ENCODE results near the gene KCNMA1. TPM values are rescaled to one million over a fixed set of nuclear protein-coding genes. Genes with fewer than 3 reads are reported as not detected.

The KCNMA1 gene
- total and polyA plus RNA-seq, 2 donors (not counting 1 experiment from before 2014, with no cell fraction given): 0.82 to 3.1 TPM

- H3K9ac ChIP-seq (ENCODE audit: low read length): no peak overlapping the region
- no peaks in the 10 kb centered on the region for H3K36me3 ChIP-seq (replicated peaks in 1 of 2; ENCODE audit: control extremely low read depth in 1 of 2, control insufficient read depth in 1 of 2, extremely low read depth in 1 of 2, insufficient read depth in 2 of 2, low read length in 1 of 2)
- no peak overlapping the region for H2AFZ ChIP-seq (ENCODE audit: insufficient read depth, low read depth, low read length, poor library complexity, severe bottlenecking)
- no peaks in the 10 kb centered on the region for H3K9me3 Mint-ChIP-seq (ENCODE audit: insufficient read depth)
- 78% methylated on average over 2 of the region's 2 CpGs for WGBS (ENCODE audit: insufficient coverage)
- no peaks in the 10 kb centered on the region for H4K20me1 ChIP-seq (ENCODE audit: control insufficient read depth, insufficient read depth, low read length, poor library complexity, severe bottlenecking)
- H3K4me1 Mint-ChIP-seq: no peaks in the 10 kb centered on the region
- H3K79me2 ChIP-seq (ENCODE audit: control insufficient read depth, insufficient read depth, low read length): no peaks in the 10 kb centered on the region
- no peak overlapping the region for H3K27ac ChIP-seq (ENCODE audit: low read length in 2 of 2)
- no peak for ATAC-seq (ENCODE audit: low read depth)
- no peak overlapping the region for H3K4me3 Mint-ChIP-seq
- intact Hi-C loops (cut with micrococcal nuclease): no loop called here
- no peaks in the 10 kb centered on the region for H3K4me1 ChIP-seq (ENCODE audit: control insufficient read depth in 2 of 2, insufficient read depth in 2 of 2, low read length in 2 of 2)
- H3K27me3 ChIP-seq (replicated peaks in 1 of 4; ENCODE audit: control extremely low read depth in 1 of 4, control insufficient read depth in 3 of 4, insufficient read depth in 4 of 4, low read length in 3 of 4): peaks cover 0 to 11% (median 0%) of the 10 kb centered on the region in 4 experiments
- H3K9me3 ChIP-seq (ENCODE audit: control extremely low read depth in 1 of 3, control insufficient read depth in 2 of 3, insufficient read depth in 1 of 3, low read length in 2 of 3): no peaks in the 10 kb centered on the region
- ChIA-PET CTCF (no interaction called here), POLR2A (no interaction called here)
- H3K27ac Mint-ChIP-seq: no peak overlapping the region
- DNase-seq: no peak
- TF ChIP-seq, protein P1, sequence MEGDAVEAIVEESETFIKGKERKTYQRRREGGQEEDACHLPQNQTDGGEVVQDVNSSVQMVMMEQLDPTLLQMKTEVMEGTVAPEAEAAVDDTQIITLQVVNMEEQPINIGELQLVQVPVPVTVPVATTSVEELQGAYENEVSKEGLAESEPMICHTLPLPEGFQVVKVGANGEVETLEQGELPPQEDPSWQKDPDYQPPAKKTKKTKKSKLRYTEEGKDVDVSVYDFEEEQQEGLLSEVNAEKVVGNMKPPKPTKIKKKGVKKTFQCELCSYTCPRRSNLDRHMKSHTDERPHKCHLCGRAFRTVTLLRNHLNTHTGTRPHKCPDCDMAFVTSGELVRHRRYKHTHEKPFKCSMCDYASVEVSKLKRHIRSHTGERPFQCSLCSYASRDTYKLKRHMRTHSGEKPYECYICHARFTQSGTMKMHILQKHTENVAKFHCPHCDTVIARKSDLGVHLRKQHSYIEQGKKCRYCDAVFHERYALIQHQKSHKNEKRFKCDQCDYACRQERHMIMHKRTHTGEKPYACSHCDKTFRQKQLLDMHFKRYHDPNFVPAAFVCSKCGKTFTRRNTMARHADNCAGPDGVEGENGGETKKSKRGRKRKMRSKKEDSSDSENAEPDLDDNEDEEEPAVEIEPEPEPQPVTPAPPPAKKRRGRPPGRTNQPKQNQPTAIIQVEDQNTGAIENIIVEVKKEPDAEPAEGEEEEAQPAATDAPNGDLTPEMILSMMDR (IDR thresholded peaks at IDR 0.05): no peak
- TF ChIP-seq EZH2 (IDR thresholded peaks at IDR 0.05; ENCODE audit: borderline replicate concordance, insufficient read depth, low read depth, low read length, poor library complexity, severe bottlenecking): no peak
- no peak overlapping the region for H3K4me2 ChIP-seq (replicated peaks; ENCODE audit: low read depth, low read length, poor library complexity, severe bottlenecking)
- H3K27me3 Mint-ChIP-seq: peaks cover 11% of the 10 kb centered on the region
- no peak overlapping the region for H3K4me3 ChIP-seq (ENCODE audit: control extremely low read depth in 1 of 5, extremely low read depth in 1 of 5, insufficient read depth in 1 of 5, low read depth in 2 of 5, low read length in 4 of 5)
Observed at GRCh38 chr10:77293347-77293746, 344.3 kb downstream of the KCNMA1 start.

- Histone ChIP-seq H4K20me1 (ENCODE audit: control insufficient read depth, insufficient read depth, low read length, poor library complexity, severe bottlenecking) (no peaks in the 10 kb centered on the region), H2AFZ (ENCODE audit: insufficient read depth, low read depth, low read length, poor library complexity, severe bottlenecking) (no peak overlapping the region), H3K4me2 (replicated peaks; ENCODE audit: low read depth, low read length, poor library complexity, severe bottlenecking) (no peak overlapping the region), H3K27ac (ENCODE audit: low read length in 2 of 2) (no peak overlapping the region), H3K36me3 (replicated peaks in 1 of 2; ENCODE audit: control extremely low read depth in 1 of 2, control insufficient read depth in 1 of 2, extremely low read depth in 1 of 2, insufficient read depth in 2 of 2, low read length in 1 of 2) (no peaks in the 10 kb centered on the region), H3K9me3 (ENCODE audit: control extremely low read depth in 1 of 3, control insufficient read depth in 2 of 3, insufficient read depth in 1 of 3, low read length in 2 of 3) (no peaks in the 10 kb centered on the region), H3K27me3 (replicated peaks in 1 of 4; ENCODE audit: control extremely low read depth in 1 of 4, control insufficient read depth in 3 of 4, insufficient read depth in 4 of 4, low read length in 3 of 4) (peaks cover 0 to 8% (median 0%) of the 10 kb centered on the region in 4 experiments), H3K4me1 (ENCODE audit: control insufficient read depth in 2 of 2, insufficient read depth in 2 of 2, low read length in 2 of 2) (no peaks in the 10 kb centered on the region), H3K9ac (ENCODE audit: low read length) (no peak overlapping the region), H3K79me2 (ENCODE audit: control insufficient read depth, insufficient read depth, low read length) (no peaks in the 10 kb centered on the region), H3K4me3 (ENCODE audit: control extremely low read depth in 1 of 5, extremely low read depth in 1 of 5, insufficient read depth in 1 of 5, low read depth in 2 of 5, low read length in 4 of 5) (no peak overlapping the region)
- Mint-ChIP-seq H3K4me1 (no peaks in the 10 kb centered on the region), H3K27me3 (peaks cover 15% of the 10 kb centered on the region), H3K4me3 (no peak overlapping the region), H3K27ac (no peak overlapping the region), H3K9me3 (ENCODE audit: insufficient read depth) (no peaks in the 10 kb centered on the region)
- 92% methylated on average over 6 of the region's 10 CpGs for WGBS (ENCODE audit: insufficient coverage)
- ChIA-PET CTCF (no interaction called here), POLR2A (no interaction called here)
- TF ChIP-seq, protein P1 (IDR thresholded peaks at IDR 0.05): no peak
- TF ChIP-seq EZH2 (IDR thresholded peaks at IDR 0.05; ENCODE audit: borderline replicate concordance, insufficient read depth, low read depth, low read length, poor library complexity, severe bottlenecking): no peak
- intact Hi-C loops (cut with micrococcal nuclease): no loop called here
- no peak for ATAC-seq (ENCODE audit: low read depth)
- DNase-seq: no peak
Observed at GRCh38 chr10:77291596-77292505, 345.8 kb downstream of the KCNMA1 start.

All from B cell (primary cell).